ENCODE measurements around the gene RHOJ.
A peak's percentile ranks its signal among the peaks of the same experiment; 100 is the strongest.
"Not testable (repeated sequence)": the region's sequence is repeated elsewhere in the genome, so short reads cannot be mapped to it uniquely, and the experiment has no call there.

The RHOJ gene

GRCh38 chr14:63204407-63205043 is at the start of gene RHOJ:
TSS of gene RHOJ (plus strand) at chr14:63204443. CDS start at chr14:63204870, 427 bp downstream.
- DNase-seq: peak; percentile 73

GRCh38 chr14:63155511-63156185 is 48.6 kb upstream of the RHOJ start:
- DNase-seq: peak; percentile 54

- no peak for DNase-seq
These were observed 47.0 kb upstream of the RHOJ start for GRCh38 chr14:63157195-63157594.

GRCh38 chr14:63163306-63163705 is 40.9 kb upstream of the RHOJ start:
- no peak for DNase-seq

- DNase-seq: peak; percentile 78
These were observed 40.0 kb upstream of the RHOJ start for GRCh38 chr14:63164108-63164683.

- not testable (repeated sequence) for DNase-seq
These were observed 39.0 kb upstream of the RHOJ start for GRCh38 chr14:63165267-63165666.

- DNase-seq: no peak
These were observed 37.2 kb upstream of the RHOJ start for GRCh38 chr14:63167044-63167443.

- DNase-seq: peak; percentile 78
These were observed 29.5 kb upstream of the RHOJ start for GRCh38 chr14:63174760-63175191.

GRCh38 chr14:63175531-63175930 is 28.7 kb upstream of the RHOJ start:
- no peak for DNase-seq

GRCh38 chr14:63178912-63179311 is 25.3 kb upstream of the RHOJ start:
- DNase-seq: peak; percentile 84

- DNase-seq: peak; percentile 58
These were observed 24.9 kb upstream of the RHOJ start for GRCh38 chr14:63179383-63179782.

GRCh38 chr14:63180011-63180410 is 24.2 kb upstream of the RHOJ start:
- no peak for DNase-seq

- no peak for DNase-seq
These were observed 21.3 kb upstream of the RHOJ start for GRCh38 chr14:63182968-63183367.

GRCh38 chr14:63186453-63186852 is 17.8 kb upstream of the RHOJ start:
- no peak for DNase-seq

- no peak for DNase-seq
These were observed 13.0 kb upstream of the RHOJ start for GRCh38 chr14:63191211-63191610.

- no peak for DNase-seq
These were observed 12.2 kb upstream of the RHOJ start for GRCh38 chr14:63192085-63192484.

- no peak for DNase-seq
These were observed 11.0 kb upstream of the RHOJ start for GRCh38 chr14:63193236-63193635.

- DNase-seq: no peak
These were observed 4.1 kb upstream of the RHOJ start for GRCh38 chr14:63200035-63200740.

GRCh38 chr14:63200767-63201166 is 3.5 kb upstream of the RHOJ start:
- peak; percentile 76 for DNase-seq

GRCh38 chr14:63203015-63203414 is 1.2 kb upstream of the RHOJ start:
- DNase-seq: no peak

- DNase-seq: peak; percentile 98
These were observed 431 bp upstream of the RHOJ start for GRCh38 chr14:63203618-63204406.

GRCh38 chr14:63205044-63205575 is 867 bp downstream of the RHOJ start:
- no peak for DNase-seq

GRCh38 chr14:63205866-63206265 is 1.6 kb downstream of the RHOJ start:
- no peak for DNase-seq
